Measurements from ENCODE around the gene COL5A1. TPM values are rescaled to one million over a fixed set of nuclear protein-coding genes. Genes with fewer than 3 reads are reported as not detected.

Gene COL5A1
- polyA plus RNA-seq, 5 donors: 130 to 279 (median 160) TPM

DNA sequence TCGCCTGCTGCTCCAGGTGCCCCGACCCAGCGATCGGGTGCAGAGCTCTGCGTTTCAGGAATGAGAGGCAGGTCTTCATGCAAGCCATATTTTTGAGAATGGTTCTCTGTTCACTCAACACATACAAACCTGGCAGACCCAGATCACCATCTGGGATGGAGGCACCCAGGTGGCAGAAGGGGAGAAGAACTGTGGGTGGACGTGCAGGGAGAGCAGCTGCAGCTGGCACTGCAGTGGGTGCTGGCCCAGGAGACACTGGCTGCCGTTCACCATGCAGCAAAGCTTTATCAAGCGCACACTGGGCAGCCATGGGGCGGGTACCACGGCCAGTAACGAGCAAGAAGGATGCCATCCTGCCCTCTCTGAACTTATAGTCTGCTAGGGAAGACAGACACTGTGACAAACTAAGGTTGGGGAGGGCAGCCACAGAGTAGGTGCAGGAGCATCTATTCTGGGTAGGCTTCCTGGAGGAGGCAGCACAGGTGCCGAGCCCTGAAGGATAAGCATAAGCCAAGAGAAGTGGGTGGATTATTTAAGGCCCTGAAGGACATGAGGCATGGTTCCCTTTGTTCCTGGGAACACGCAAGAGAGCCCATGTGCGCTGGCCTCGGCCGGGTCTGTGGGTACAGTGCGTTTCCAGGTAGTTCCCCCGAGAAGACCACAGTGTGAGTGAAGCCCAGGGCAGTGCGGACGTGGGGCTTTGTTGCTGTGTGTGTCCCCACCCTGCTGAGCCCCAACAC, 192.8 kb downstream of the COL5A1 start:
- no peak for DNase-seq

DNA sequence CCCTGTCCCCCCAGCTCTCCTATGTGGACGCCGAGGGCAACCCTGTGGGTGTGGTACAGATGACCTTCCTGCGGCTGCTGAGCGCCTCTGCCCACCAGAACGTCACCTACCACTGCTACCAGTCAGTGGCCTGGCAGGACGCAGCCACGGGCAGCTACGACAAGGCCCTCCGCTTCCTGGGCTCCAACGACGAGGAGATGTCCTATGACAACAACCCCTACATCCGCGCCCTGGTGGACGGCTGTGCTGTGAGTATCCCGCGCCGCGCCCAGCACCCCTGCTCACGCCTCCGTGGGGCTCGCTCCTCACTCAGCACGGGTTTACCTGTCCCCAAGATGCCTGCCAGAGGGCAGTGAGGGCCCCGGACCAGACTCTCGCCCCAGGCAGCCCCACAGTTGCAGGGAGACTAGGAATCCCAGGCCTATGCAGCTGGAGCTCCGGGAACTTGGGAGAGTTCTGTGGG, 193.4 kb downstream of the COL5A1 start:
- no peak for DNase-seq

DNA sequence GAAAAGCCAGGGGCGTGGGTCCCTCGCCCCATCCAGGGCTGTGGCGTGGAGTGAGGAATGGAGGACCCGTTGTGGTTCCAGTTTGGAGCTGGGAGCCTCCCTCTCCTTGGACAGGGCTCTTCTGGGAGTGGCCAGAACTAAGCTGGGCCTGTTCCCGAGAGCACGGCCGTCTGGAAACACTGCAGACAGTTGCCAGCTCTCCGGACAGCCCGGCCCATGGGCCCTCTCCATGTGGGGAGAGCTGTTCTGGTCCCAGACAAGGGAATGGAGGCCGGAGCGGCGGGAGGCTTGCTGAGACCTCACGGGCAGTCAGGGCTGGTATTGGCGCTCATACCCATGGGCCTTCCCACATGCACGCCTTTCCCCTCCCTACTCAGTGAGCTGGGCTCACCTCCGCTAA, 193.8 kb downstream of the COL5A1 start:
- DNase-seq: no peak

DNA sequence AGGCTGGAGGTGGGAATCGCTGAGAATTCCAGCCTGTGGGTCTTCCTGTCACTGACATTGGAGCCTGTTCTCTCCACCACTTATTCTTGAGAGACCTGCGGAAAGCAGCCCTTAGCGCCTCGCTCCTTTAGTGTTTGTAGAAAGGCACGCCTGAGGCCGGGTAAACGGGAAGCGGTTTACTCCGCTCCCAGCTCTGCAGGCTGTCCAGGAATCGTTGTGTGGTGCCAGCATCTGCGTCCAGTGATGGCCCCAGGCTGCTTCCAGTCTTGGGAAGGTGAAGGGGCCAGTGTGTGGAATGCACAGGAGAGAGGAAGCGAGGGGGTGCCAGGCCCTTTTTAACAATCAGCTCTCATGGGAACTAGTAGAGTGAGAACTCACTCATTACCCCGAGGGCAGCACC, 194.4 kb downstream of the COL5A1 start:
- no peak for DNase-seq

DNA sequence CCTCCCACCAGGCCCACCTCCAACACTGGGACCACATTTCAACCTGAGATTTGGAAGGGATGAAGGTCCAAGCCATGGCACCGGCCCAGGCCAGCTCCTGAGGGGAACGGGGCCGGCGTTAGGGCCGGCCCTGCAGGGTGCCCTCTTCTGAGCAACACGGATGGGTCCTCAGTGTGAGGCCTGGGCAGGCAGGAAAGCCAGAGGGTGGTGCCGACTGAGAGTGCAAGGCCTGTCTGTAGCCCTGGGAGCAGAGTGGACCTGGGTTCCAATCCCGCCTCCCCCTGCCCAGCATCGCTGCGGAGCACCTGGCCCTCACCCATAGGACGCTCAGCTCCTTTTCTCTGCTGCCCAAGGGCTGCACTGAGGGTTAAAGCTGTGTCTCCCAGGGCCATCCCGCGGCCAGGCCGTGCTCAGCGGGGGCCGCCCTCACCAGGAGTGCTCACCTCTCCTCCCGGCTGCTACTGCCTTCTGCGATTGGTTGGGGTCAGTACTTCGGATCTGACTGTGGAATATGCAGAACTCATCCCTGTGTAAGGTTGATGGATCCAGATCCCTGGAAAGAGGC, 194.9 kb downstream of the COL5A1 start:
- DNase-seq: no peak

DNA sequence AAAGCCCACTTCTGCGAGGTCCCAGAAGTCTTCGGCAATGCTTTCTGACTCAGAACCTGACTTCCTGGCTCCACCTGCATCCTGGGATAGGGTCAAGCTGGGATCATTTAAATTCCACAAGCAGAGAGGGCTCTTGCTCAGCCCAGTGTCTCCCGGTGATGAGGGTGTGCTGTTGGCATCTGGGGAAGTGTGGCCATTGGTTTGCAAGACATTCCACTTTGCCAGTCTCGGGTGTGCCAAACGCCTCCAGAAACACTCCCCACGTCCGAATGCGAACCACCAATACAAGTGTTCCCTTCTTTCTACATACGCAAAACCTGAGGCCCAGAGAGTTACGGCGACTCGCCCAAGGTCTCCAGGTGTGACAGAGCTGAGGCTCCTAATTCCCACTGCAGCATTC, 195.9 kb downstream of the COL5A1 start:
- DNase-seq: no peak

DNA sequence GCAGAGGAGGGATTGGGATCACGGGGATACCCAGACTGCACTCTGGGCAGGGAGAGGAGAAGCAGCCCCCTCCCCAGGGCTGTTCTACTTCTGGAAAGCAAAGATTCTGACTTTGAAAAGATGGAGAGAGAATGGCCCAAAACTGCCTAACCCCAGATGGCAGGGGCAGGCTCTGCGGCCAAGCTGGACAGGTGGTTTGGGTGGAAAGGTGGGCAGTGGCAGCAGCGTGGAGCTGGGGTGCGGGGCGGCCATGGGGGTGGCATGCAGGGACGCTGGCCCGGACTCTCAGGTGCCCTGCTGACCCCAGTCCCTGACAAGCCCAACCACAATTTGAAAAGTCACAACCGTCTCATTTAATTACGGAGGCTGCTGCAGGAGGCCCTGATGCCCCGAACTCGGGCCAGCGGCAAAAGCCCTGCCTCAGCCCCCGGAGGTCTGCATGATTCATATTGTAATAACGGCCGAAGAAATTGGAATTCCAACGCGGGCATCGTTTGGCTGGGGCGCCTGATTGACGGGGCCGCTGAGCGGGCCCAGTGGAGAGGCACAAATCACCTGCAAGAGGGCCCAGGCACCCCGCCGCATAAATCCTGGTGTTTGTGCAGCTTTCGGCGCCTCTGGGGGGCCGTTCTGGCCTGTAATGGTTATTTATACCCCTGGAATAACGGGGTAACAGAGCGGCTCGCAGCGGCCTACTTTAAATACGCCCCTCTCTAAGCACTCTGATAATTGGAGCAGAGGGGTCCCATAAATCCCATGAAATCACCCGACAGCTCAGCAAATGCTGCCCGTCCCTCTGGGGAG, 197.2 kb downstream of the COL5A1 start:
- no peak for DNase-seq

DNA sequence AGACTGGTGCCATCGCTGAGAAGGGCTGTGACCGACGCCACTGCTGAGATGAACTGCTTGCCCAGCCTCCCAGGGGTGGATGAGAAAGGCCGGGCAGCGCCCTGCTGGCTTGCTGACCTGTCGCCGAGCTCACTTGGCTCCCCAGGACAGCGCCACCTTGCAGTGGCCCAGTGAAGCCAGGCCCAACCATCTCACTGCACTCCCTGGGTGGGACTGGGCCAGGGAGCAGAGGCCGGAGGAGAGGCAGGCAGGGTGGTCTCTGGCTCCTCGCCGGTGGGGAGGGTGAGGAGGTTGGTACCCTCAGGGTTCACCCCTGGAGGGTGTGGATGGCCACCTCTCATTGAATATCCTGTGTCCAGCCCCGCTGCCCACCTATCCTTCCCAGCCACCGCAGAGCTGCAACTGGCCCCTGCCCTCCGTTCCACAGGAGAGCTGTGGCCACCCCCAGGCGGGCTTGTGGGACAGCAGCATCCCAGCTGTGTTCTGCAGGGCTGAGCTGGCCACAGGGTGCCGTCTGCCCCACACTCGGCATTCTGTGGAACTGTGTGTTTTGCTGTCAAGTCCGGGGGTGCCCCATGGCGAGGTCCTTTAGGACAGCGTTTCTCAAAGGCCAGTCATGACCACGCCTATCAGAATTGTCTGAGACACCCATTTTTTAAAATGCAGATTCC, 198.0 kb downstream of the COL5A1 start:
- DNase-seq: no peak

DNA sequence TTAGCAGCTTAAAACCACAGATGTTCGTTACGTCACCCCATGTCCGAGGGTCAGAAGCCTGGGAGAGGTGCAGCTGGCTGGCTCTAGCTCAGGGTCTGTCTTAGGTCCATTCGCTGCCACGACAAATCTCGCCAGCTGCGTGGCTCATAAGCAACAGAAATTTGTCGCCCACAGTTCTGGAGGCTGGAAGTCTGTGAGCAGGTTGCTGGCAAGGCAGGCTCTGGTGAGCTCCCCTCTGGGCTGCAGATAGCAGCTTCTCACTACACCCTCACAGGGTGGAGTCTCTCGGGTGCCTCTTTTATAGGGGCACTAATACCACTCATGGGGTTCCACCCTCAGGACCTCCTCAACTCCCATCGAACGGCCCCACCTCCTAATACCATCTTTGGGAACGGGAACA, 198.9 kb downstream of the COL5A1 start:
- DNase-seq: no peak

DNA sequence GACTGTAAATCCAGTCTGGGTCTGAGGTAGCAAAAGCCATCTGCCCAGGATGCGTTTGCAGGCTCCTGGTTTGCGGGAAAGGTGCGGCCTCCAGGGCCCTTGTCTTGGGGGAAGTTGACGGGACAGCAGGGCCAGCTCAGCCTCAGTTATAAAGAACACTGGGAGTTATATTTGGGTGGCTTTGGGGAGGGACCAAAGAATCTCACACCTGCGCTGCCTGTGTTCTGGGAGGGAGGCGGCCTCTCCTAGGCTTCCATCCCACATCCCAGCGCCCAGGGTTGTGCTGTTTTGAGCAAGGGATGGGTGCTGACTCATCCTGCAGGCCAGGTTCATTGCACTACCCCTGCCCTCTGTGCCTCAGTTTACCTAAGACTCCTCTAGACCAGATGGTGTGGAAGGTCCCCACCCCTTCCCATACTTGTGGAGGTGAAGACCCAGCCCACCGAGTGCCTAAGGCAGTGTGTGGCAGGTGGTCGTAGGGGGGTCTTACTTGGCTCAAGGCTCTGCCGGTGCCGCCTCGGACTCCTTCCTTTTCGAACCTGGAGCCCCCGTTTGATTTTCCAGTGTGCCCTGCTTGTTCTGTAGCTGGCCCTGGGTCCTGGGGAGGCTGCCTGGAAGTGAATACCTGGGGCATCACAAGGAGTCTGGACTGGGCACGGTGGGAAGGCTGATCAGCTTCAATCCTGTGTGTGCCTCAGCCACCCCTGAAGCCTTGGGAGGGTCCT, 199.7 kb downstream of the COL5A1 start:
- no peak for DNase-seq

DNA sequence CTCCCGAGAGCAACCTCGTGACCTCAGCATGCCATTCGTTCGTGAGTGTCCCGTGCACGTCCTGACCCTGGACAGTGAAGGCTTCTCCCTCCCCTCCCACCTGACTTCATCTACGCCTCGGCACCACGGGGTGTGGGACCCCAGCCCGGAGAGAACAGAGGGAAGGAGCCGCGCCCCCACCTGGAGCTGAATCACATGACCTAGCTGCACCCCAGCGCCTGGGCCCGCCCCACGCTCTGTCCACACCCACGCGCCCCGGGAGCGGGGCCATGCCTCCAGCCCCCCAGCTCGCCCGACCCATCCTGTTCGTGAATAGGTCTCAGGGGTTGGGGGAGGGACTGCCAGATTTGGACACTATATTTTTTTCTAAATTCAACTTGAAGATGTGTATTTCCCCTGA, 200.7 kb downstream of the COL5A1 start:
- DNase-seq: no peak

DNA sequence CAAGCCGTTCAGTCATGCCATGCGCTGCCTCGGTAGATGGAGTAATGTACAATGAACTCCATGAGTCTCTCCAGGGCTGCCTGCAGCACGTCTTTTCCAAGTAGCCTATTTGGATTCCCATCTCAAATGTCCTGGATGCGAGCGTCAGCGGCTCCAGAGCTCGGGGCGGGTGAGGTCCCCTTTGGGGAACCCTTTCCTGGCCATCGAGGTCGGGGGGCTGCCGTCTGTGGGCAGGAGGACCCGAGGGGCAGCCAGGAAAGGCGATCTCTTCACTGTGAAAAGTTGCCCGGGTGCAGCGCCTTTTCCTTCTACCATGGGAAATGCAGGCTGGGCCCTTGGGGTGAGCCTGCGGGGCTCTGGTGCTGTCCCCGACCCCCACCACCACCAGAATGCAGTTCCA, 202.1 kb downstream of the COL5A1 start:
- no peak for DNase-seq

DNA sequence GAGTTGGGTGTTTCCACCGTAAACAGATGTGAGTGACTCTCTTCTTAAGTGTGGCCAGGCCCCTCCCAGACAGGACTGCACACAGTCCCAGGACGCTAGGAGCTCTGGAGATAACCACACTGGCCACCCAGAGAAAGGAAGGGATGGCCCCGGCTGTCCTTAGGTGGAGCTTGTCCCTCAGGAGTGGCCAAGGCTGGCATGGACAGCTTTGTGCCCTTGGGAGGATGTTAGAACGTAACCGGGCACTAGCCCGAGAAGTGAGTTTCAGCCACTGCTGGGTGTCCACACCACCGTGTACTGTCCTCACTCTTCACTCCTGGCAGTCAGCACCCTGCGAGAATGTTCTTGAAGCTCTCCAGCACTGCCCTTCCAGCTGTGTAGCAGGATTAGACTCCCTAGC, 203.2 kb downstream of the COL5A1 start:
- DNase-seq: no peak

DNA sequence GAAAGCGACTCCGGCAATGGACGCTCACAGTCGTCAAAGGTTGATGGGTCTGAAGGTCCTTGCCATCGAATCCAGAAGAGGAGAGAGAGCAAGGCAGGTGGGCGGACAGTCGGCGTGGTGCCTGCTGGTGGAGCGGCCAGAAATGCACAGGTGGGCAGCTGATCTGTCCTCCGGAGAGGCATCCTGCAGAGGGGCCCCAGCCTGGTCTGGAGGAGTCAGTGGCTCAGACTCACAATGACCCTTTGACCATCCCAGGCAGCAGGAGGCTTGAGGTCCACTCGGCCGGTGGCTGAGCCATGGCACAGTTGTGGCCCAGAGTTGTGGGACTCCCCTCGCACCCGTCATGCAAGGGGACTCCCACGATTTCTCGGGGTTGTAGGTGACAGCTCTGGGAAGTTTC, 204.6 kb downstream of the COL5A1 start:
- DNase-seq: no peak

DNA sequence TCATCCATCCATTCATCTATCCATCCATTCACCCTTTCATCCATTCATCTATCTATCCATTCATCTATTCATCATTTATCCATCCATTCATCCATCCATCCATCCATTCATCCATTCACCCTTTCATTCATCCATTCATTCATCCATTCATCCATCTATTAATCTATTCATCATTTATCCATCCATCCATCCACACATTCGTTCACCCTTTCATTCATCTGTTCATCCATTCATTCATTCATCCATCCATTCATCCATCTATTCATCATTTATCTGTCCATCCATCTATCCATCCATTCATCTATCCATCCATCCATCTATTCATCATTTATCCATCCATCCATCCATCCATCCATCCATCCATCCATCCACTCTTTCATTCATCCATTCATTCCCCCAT, 205.1 kb downstream of the COL5A1 start:
- DNase-seq: no peak

DNA sequence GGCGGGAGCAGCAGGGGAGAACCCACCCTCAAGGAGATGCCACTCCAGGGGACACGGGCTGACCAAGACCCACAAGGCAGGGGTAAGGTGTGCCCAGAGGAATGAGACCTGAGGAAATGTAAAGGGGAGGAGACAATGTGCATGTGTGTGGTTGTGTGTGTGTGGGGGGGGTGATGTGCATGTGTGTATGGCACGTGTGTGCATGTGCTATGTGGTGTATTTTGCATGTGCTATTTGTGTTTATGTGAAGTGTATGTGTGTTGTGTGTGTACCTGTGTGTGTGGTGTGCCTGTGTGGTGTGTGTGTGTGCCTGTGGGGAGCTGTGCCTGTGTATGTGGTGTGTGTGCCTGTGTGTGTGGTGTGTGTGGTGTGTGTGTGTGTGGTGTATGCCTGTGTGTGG, 205.5 kb downstream of the COL5A1 start:
- no peak for DNase-seq

DNA sequence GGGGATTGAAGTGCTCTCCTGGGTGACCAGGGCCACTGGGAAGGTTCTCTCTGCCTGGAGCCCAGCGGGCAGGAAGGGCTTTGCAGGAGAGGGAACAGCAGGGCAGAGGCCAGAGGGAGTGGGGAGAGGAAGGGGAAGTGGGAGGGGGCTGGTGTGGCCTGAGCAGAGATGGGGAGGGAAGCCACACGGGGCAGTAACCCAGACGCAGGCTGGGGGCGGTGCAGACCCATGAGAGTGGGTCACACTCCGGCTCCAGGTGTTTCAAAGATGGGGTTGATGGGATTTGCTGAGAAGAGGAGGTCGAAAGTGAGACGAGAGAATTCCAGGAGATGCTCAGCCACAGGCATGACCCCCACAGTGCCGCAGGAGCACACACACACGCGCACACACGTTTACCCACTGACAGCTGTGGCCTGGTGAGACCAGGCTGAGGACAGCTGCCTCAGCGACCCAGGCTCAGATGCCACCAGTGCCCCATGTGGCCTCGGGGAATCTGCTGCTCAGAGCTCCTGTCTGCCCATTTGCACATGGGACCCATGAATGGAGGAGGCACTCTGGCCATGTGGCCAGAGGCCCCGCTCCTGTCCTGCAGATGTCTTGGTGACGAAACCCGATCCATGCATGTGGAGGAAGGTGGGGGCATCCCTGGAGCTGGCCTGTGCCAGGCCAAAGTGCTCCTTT, 206.3 kb downstream of the COL5A1 start:
- DNase-seq: no peak

DNA sequence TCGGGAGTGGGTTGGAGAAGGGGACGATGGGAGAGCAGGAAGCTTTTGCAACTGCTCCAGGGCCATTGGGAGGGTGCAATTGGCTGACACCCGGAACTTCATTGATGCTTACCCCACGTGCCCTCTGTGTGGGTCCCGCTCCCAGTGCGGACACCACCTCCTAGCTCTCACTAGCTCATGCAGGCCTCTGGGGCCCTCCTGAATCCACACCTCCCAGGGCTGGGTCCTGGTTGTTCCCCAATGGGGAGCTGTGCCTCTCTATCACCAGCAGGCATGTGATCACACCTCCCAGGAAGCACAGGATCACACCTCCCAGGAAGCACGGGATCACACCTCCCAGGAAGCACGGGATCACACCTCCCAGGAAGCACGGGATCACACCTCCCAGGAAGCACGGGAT, 206.9 kb downstream of the COL5A1 start:
- no peak for DNase-seq

DNA sequence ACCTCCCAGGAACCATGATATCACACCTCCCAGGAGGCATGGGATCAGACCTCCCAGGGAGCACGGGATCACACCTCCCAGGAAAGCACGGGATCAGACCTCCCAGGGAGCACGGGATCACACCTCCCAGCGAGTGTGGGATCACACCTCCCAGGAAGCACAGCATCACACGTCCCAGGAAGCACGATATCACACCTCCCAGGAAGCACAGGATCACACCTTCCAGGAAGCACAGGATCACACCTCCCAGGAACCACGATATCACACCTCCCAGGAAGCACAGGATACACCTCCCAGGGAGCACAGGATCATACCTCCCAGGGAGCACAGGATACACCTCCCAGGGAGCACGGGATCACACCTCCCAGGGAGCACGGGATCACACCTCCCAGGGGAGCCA, 209.0 kb downstream of the COL5A1 start:
- DNase-seq: no peak

DNA sequence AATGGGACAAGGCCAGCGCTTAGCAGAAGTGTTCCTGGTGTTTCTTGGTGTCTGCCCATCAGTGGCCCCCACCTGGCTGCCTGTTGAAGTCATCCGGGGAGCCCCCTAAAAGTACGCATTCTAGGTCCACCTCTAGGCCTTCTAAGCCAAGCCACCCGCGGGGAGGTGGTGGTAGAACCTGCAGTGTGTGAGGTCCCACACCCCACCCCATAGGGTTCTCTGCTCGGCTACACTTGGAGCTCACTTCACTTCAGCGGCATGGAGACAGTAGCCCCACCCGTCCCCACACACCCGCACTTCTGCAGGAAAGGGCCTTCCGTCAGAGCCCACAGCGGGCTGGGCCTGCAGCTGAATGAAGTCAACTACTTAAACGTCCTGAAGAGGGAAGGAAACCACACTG, 209.4 kb downstream of the COL5A1 start:
- no peak for DNase-seq

Data from right lung (tissue), 5 donors.